ENCODE data around the gene INAFM1.
"Not testable (repeated sequence)": the region's sequence is repeated elsewhere in the genome, so short reads cannot be mapped to it uniquely, and the experiment has no call there.

The INAFM1 gene

GRCh38 chr19:47274891-47275761, 441 bp downstream of the INAFM1 start:
- no peaks in the 10 kb centered on the region for H4K20me1 ChIP-seq (ENCODE audit: insufficient read depth)
- no peak overlapping the region for H3K27ac ChIP-seq

GRCh38 chr19:47275791-47276461, 1.2 kb downstream of the INAFM1 start:
- Histone ChIP-seq H2AFZ (ENCODE audit: low read depth) (no peak overlapping the region), H3K4me3 (IDR thresholded peaks at IDR 0.05; ENCODE audit: insufficient read depth, low read depth, low read length) (no peak overlapping the region), H3K4me2 (peak overlapping the region; percentile 83), H3K4me1 (ENCODE audit: low read depth, poor library complexity, severe bottlenecking) (peaks cover 10% of the 10 kb centered on the region), H3K36me3 (ENCODE audit: insufficient read depth) (no peaks in the 10 kb centered on the region), H3K9ac (no peak overlapping the region), H3K27ac (no peak overlapping the region), H3K79me2 (ENCODE audit: insufficient read depth, low read depth) (no peaks in the 10 kb centered on the region), H4K20me1 (ENCODE audit: insufficient read depth) (no peaks in the 10 kb centered on the region), H3K27me3 (ENCODE audit: insufficient read depth, low read depth) (no peaks in the 10 kb centered on the region)
- no peak for TF ChIP-seq CTCF (conservative IDR thresholded peaks at IDR 0.05; ENCODE audit: low read depth, low read length)

More at GRCh38 chr19:47274891-47275761, 441 bp downstream of the INAFM1 start:
- Histone ChIP-seq H3K4me1 (ENCODE audit: low read depth, poor library complexity, severe bottlenecking) (peaks cover 10% of the 10 kb centered on the region), H3K4me3 (IDR thresholded peaks at IDR 0.05; ENCODE audit: insufficient read depth, low read depth, low read length) (no peak overlapping the region), H3K27me3 (ENCODE audit: insufficient read depth, low read depth) (no peaks in the 10 kb centered on the region), H3K79me2 (ENCODE audit: insufficient read depth, low read depth) (no peaks in the 10 kb centered on the region), H3K36me3 (ENCODE audit: insufficient read depth) (no peaks in the 10 kb centered on the region), H2AFZ (ENCODE audit: low read depth) (peak overlapping the region; percentile 54), H3K4me2 (peak overlapping the region; percentile 83), H3K9ac (peak overlapping the region; percentile 27; the same call in 1 of the 2 replicates)
- TF ChIP-seq CTCF (conservative IDR thresholded peaks at IDR 0.05; ENCODE audit: low read depth, low read length) = no peak

- not testable (repeated sequence) for H3K4me3 ChIP-seq (IDR thresholded peaks at IDR 0.05; ENCODE audit: insufficient read depth, low read depth, low read length); H4K20me1 ChIP-seq (ENCODE audit: insufficient read depth); H3K4me1 ChIP-seq (ENCODE audit: low read depth, poor library complexity, severe bottlenecking); H2AFZ ChIP-seq (ENCODE audit: low read depth); H3K4me2 ChIP-seq; H3K27ac ChIP-seq; H3K9ac ChIP-seq; H3K36me3 ChIP-seq (ENCODE audit: insufficient read depth); H3K27me3 ChIP-seq (ENCODE audit: insufficient read depth, low read depth); H3K79me2 ChIP-seq (ENCODE audit: insufficient read depth, low read depth)
These were observed 1.8 kb downstream of the INAFM1 start for GRCh38 chr19:47276513-47276912.

GRCh38 chr19:47280183-47280797, 5.6 kb downstream of the INAFM1 start:
- H3K27ac ChIP-seq = no peak overlapping the region
- H3K9ac ChIP-seq = no peak overlapping the region
- H3K4me3 ChIP-seq (IDR thresholded peaks at IDR 0.05; ENCODE audit: insufficient read depth, low read depth, low read length) = no peak overlapping the region
- no peaks in the 10 kb centered on the region for H3K27me3 ChIP-seq (ENCODE audit: insufficient read depth, low read depth)
- no peaks in the 10 kb centered on the region for H3K36me3 ChIP-seq (ENCODE audit: insufficient read depth)
- H2AFZ ChIP-seq (ENCODE audit: low read depth) = no peak overlapping the region
- no peaks in the 10 kb centered on the region for H3K79me2 ChIP-seq (ENCODE audit: insufficient read depth, low read depth)
- peak; percentile 61 for TF ChIP-seq CTCF (conservative IDR thresholded peaks at IDR 0.05; ENCODE audit: low read depth, low read length)
- H3K4me1 ChIP-seq (ENCODE audit: low read depth, poor library complexity, severe bottlenecking) = peaks cover 6% of the 10 kb centered on the region
- H4K20me1 ChIP-seq (ENCODE audit: insufficient read depth) = no peaks in the 10 kb centered on the region
- no peak overlapping the region for H3K4me2 ChIP-seq
